Endodermal cell (in vitro differentiated cells): Measurements from ENCODE around the gene ATXN7. TPM values are rescaled to one million over a fixed set of nuclear protein-coding genes. Genes with fewer than 3 reads are reported as not detected.

Source experiments
- DNase-seq: peaks from one replicate; pipeline ENCODE4 v3.0.0-alpha.2; 2017
- H3K27ac ChIP-seq: 2 replicates; pipeline ENCODE4 v1.5.1; 2013; ENCODE audit warnings: mild to moderate bottlenecking, low read depth, low read length, moderate library complexity
- H3K27me3 ChIP-seq: 2 replicates; pipeline ENCODE4 v1.6.1; 2013; ENCODE audit warnings: mild to moderate bottlenecking, low read length, moderate library complexity; ENCODE audit not compliant: insufficient read depth, control insufficient read depth, poor library complexity, severe bottlenecking
- H3K36me3 ChIP-seq: 2 replicates; pipeline ENCODE4 v1.7.0; 2013; ENCODE audit warnings: mild to moderate bottlenecking, low read length, moderate library complexity; ENCODE audit not compliant: control insufficient read depth, insufficient read depth
- H3K4me1 ChIP-seq: one replicate; pipeline ENCODE4 v1.7.0; 2013; ENCODE audit warnings: low read length; ENCODE audit not compliant: control insufficient read depth, insufficient read depth
- H3K4me3 ChIP-seq: 2 replicates; pipeline ENCODE4 v1.5.1; 2013; ENCODE audit warnings: mild to moderate bottlenecking, low read length, moderate library complexity
- H3K9ac ChIP-seq: 2 replicates; pipeline ENCODE4 v1.6.1; 2013; ENCODE audit warnings: mild to moderate bottlenecking, low read length, moderate library complexity; ENCODE audit not compliant: poor library complexity, severe bottlenecking; ENCODE audit errors: extremely low read depth
- H3K9me3 ChIP-seq: 2 replicates; pipeline ENCODE4 v1.6.1; 2013; ENCODE audit warnings: mild to moderate bottlenecking, low read length, moderate library complexity; ENCODE audit not compliant: control insufficient read depth
- H3K27ac Mint-ChIP-seq: 2 replicates; pipeline ENCODE4 v1.8.0; 2020; ENCODE audit warnings: mixed read lengths
- H3K27me3 Mint-ChIP-seq: 2 replicates; pipeline ENCODE4 v1.8.0; 2021; ENCODE audit warnings: mild to moderate bottlenecking, mixed read lengths; ENCODE audit not compliant: insufficient read depth
- H3K36me3 Mint-ChIP-seq: 2 replicates; pipeline ENCODE4 v1.8.0; 2020; ENCODE audit warnings: low read depth, mixed read lengths
- H3K4me1 Mint-ChIP-seq: 2 replicates; pipeline ENCODE4 v1.8.0; 2020; ENCODE audit warnings: mixed read lengths
- H3K4me3 Mint-ChIP-seq: 2 replicates; pipeline ENCODE4 v1.8.0; 2020; ENCODE audit warnings: mild to moderate bottlenecking, moderate library complexity, mixed read lengths
- H3K9me3 Mint-ChIP-seq: 2 replicates; pipeline ENCODE4 v1.8.0; 2020; ENCODE audit warnings: mild to moderate bottlenecking, mixed read lengths
- CTCF ChIP-seq: fragments of 200-600 bp; sonication (generic); conservative IDR thresholded peaks from 2 replicates; pipeline ENCODE4 v1.5.0; 2021; ENCODE audit warnings: antibody characterized with exemption, mild to moderate bottlenecking
- WGBS, 2 experiments: methylation state at CpG; one replicate each; pipeline versions ENCODE4 v1.1.5 to v1.1.7; 2013; ENCODE audit warnings: missing lambda C conversion rate in 2 of 2, mixed read lengths in 1 of 2; ENCODE audit not compliant: insufficient coverage in 1 of 2, insufficient read length in 1 of 2; 5-methylcytosine and 5-hydroxymethylcytosine counted together
- total RNA-seq, 2 donors: library from RNA; stranded (reverse); fragmentation: NEBNext Ultra II Directional in 1 of 2; extraction: Animal tissue kit (Norgen Biotek cat#: 25700) in 1 of 2; gene quantifications; 2 replicates in 1 of 2; 3 replicates in 1 of 2; pipeline ENCODE4 v1.2.1, GENCODE V29; 2021

The ATXN7 gene
- total RNA-seq, 2 donors from 2014 or later: 28.1 to 28.8 TPM

GRCh38 chr3:63920001-63920400 is 56.3 kb downstream of the ATXN7 start:
- no peak overlapping the region for H3K4me3 ChIP-seq
- Mint-ChIP-seq H3K27ac (peak overlapping the region; percentile 36), H3K4me1 (peaks cover 12% of the 10 kb centered on the region), H3K36me3 (peaks cover 67% of the 10 kb centered on the region), H3K9me3 (peaks cover 17% of the 10 kb centered on the region), H3K27me3 (no peaks in the 10 kb centered on the region), H3K4me3 (no peak overlapping the region)
- no peak for TF ChIP-seq CTCF
- H3K36me3 ChIP-seq: peaks cover 78% of the 10 kb centered on the region
- H3K9me3 ChIP-seq: peaks cover 14% of the 10 kb centered on the region
- no peaks in the 10 kb centered on the region for H3K27me3 ChIP-seq
- no peak overlapping the region for H3K27ac ChIP-seq
- WGBS, 2 experiments: 93 to 100% methylated on average over 3 to 5 of the region's 5 CpGs
- DNase-seq: no peak
- H3K9ac ChIP-seq: no peak overlapping the region
- H3K4me1 ChIP-seq: no peaks in the 10 kb centered on the region

- H3K4me3 ChIP-seq: no peak overlapping the region
- Mint-ChIP-seq H3K4me1 (peaks cover 12% of the 10 kb centered on the region), H3K27ac (no peak overlapping the region), H3K36me3 (peaks cover 70% of the 10 kb centered on the region), H3K27me3 (no peaks in the 10 kb centered on the region), H3K4me3 (no peak overlapping the region), H3K9me3 (peaks cover 36% of the 10 kb centered on the region)
- H3K9ac ChIP-seq: no peak overlapping the region
- peaks cover 31% of the 10 kb centered on the region for H3K9me3 ChIP-seq
- TF ChIP-seq CTCF: no peak
- no peaks in the 10 kb centered on the region for H3K27me3 ChIP-seq
- no peak for DNase-seq
- peaks cover 77% of the 10 kb centered on the region for H3K36me3 ChIP-seq
- no peak overlapping the region for H3K27ac ChIP-seq
- 95 to 97% methylated on average over 5 to 6 of the region's 6 CpGs for WGBS, 2 experiments
- no peaks in the 10 kb centered on the region for H3K4me1 ChIP-seq
Measured at GRCh38 chr3:63921741-63922482, 58.2 kb downstream of the ATXN7 start.

GRCh38 chr3:63922491-63923199 is 59.0 kb downstream of the ATXN7 start:
- H3K9ac ChIP-seq: no peak overlapping the region
- no peak overlapping the region for H3K27ac Mint-ChIP-seq
- WGBS, 2 experiments: 91 to 93% methylated on average over 2 of the region's 2 CpGs
- H3K36me3 ChIP-seq: peaks cover 70% of the 10 kb centered on the region
- H3K36me3 Mint-ChIP-seq: peaks cover 68% of the 10 kb centered on the region
- H3K9me3 ChIP-seq: peaks cover 31% of the 10 kb centered on the region
- no peaks in the 10 kb centered on the region for H3K27me3 ChIP-seq
- H3K4me3 Mint-ChIP-seq: no peak overlapping the region
- no peak overlapping the region for H3K27ac ChIP-seq
- no peak overlapping the region for H3K4me3 ChIP-seq
- peaks cover 16% of the 10 kb centered on the region for H3K4me1 Mint-ChIP-seq
- TF ChIP-seq CTCF: no peak
- DNase-seq: no peak
- H3K27me3 Mint-ChIP-seq: no peaks in the 10 kb centered on the region
- no peaks in the 10 kb centered on the region for H3K4me1 ChIP-seq
- peaks cover 33% of the 10 kb centered on the region for H3K9me3 Mint-ChIP-seq
